ENCODE measurements around the gene GFOD2.

The GFOD2 gene

GRCh38 chr16:67707210-67707609, 11.9 kb downstream of the GFOD2 start:
- Histone ChIP-seq H3K9ac (ENCODE audit: low read length) (no peak overlapping the region), H3K27ac (ENCODE audit: low read length) (no peak overlapping the region), H3K9me3 (ENCODE audit: insufficient read depth, low read length) (no peaks in the 10 kb centered on the region), H3K4me2 (ENCODE audit: low read length) (no peak overlapping the region), H3K36me3 (replicated peaks; ENCODE audit: low read depth, low read length) (peaks cover 5% of the 10 kb centered on the region), H3K79me2 (ENCODE audit: low read length) (peaks cover 45% of the 10 kb centered on the region), H3K4me3 (ENCODE audit: low read length) (no peak overlapping the region), H3K4me1 (ENCODE audit: low read length) (no peaks in the 10 kb centered on the region), H4K20me1 (ENCODE audit: insufficient read depth, low read length) (no peaks in the 10 kb centered on the region; the same call in none of the 2 replicates), H2AFZ (ENCODE audit: low read depth, low read length) (no peak overlapping the region), H3K27me3 (ENCODE audit: low read depth, low read length) (no peaks in the 10 kb centered on the region)
- TF ChIP-seq, protein P1, sequence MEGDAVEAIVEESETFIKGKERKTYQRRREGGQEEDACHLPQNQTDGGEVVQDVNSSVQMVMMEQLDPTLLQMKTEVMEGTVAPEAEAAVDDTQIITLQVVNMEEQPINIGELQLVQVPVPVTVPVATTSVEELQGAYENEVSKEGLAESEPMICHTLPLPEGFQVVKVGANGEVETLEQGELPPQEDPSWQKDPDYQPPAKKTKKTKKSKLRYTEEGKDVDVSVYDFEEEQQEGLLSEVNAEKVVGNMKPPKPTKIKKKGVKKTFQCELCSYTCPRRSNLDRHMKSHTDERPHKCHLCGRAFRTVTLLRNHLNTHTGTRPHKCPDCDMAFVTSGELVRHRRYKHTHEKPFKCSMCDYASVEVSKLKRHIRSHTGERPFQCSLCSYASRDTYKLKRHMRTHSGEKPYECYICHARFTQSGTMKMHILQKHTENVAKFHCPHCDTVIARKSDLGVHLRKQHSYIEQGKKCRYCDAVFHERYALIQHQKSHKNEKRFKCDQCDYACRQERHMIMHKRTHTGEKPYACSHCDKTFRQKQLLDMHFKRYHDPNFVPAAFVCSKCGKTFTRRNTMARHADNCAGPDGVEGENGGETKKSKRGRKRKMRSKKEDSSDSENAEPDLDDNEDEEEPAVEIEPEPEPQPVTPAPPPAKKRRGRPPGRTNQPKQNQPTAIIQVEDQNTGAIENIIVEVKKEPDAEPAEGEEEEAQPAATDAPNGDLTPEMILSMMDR (IDR thresholded peaks at IDR 0.05; ENCODE audit: low read depth, low read length), result no peak

DNA sequence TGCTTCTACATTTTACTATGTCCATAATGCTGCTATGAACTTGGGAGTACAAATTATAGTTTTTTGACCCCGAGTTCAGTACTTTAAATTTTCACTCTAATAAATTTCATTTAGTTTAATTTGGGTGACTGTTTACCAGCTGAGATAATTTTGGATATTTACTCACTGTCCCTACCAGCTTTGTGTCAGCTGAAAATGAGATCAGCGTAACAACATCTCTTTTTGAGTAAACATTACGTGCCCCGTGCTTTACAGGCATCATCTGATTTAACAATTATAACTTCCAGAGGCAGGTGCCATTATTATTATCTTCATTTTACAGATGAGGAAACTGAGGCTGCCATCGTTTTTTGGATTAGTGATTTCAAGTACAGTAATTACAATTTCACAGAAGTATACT, 15.0 kb downstream of the GFOD2 start:
- no peak overlapping the region for H3K4me2 ChIP-seq (ENCODE audit: low read length)
- H3K27ac ChIP-seq (ENCODE audit: low read length), result no peak overlapping the region
- peaks cover 37% of the 10 kb centered on the region for H3K79me2 ChIP-seq (ENCODE audit: low read length)
- H3K4me1 ChIP-seq (ENCODE audit: low read length), result no peaks in the 10 kb centered on the region
- H3K9me3 ChIP-seq (ENCODE audit: insufficient read depth, low read length), result no peaks in the 10 kb centered on the region
- no peaks in the 10 kb centered on the region for H3K36me3 ChIP-seq (replicated peaks; ENCODE audit: low read depth, low read length)
- no peaks in the 10 kb centered on the region for H3K27me3 ChIP-seq (ENCODE audit: low read depth, low read length)
- no peaks in the 10 kb centered on the region; the same call in 1 of the 2 replicates for H4K20me1 ChIP-seq (ENCODE audit: insufficient read depth, low read length)
- no peak overlapping the region for H2AFZ ChIP-seq (ENCODE audit: low read depth, low read length)
- no peak overlapping the region for H3K4me3 ChIP-seq (ENCODE audit: low read length)
- TF ChIP-seq EZH2phosphoT487 (IDR thresholded peaks at IDR 0.05; ENCODE audit: low read depth), result no peak
- TF ChIP-seq, protein P1 (IDR thresholded peaks at IDR 0.05; ENCODE audit: low read depth, low read length), result no peak
- no peak overlapping the region for H3K9ac ChIP-seq (ENCODE audit: low read length)

DNA sequence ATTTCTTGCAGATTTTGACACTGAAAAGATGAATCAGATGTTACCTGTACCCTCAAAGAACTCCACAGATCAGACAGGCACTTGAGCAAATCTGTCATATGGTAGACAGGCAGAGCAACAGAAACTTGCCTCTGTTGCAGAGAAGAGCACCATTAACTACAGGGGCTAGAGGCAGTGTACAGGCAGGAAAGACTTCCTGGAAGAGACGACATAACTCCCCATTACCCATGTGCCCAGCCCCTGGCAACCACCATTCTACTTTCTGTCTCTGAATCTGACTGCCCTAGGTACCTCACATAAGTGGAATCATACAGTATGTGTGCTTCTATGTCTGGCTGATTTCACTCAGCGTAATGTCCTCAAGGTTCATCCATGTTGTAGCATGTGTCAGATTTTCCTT, 15.5 kb downstream of the GFOD2 start:
- Histone ChIP-seq H4K20me1 (ENCODE audit: insufficient read depth, low read length) (no peaks in the 10 kb centered on the region; the same call in 1 of the 2 replicates), H3K79me2 (ENCODE audit: low read length) (peaks cover 32% of the 10 kb centered on the region), H3K27ac (ENCODE audit: low read length) (no peak overlapping the region), H3K4me2 (ENCODE audit: low read length) (no peak overlapping the region), H3K9me3 (ENCODE audit: insufficient read depth, low read length) (no peaks in the 10 kb centered on the region), H3K27me3 (ENCODE audit: low read depth, low read length) (no peaks in the 10 kb centered on the region), H3K4me1 (ENCODE audit: low read length) (no peaks in the 10 kb centered on the region), H2AFZ (ENCODE audit: low read depth, low read length) (no peak overlapping the region), H3K36me3 (replicated peaks; ENCODE audit: low read depth, low read length) (peaks cover 3% of the 10 kb centered on the region), H3K4me3 (ENCODE audit: low read length) (no peak overlapping the region), H3K9ac (ENCODE audit: low read length) (no peak overlapping the region)
- TF ChIP-seq, protein P1 (IDR thresholded peaks at IDR 0.05; ENCODE audit: low read depth, low read length), result no peak
- TF ChIP-seq EZH2phosphoT487 (IDR thresholded peaks at IDR 0.05; ENCODE audit: low read depth), result no peak

DNA sequence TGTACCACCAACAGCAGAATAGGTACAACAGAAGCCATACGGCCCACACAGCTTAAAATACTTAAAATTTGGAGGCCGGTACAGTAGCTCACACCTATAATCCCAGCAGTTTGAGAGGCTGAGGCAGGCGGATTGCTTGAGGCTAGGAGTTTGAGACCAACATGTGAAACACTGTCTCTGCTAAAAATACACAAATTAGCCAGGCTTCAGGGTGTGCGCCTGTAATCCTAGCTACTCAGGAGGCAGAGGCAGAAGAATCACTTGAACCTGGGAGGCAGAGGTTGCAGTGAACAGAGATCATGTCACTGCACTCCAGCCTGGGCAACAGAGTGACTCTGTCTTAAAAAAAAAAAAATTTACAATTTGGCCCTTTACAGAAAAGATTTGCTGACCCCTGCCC, 17.0 kb downstream of the GFOD2 start:
- Histone ChIP-seq H3K27me3 (ENCODE audit: low read depth, low read length) (no peaks in the 10 kb centered on the region), H3K4me3 (ENCODE audit: low read length) (no peak overlapping the region), H3K27ac (ENCODE audit: low read length) (no peak overlapping the region), H3K4me1 (ENCODE audit: low read length) (no peaks in the 10 kb centered on the region), H3K9me3 (ENCODE audit: insufficient read depth, low read length) (no peaks in the 10 kb centered on the region), H3K79me2 (ENCODE audit: low read length) (peaks cover 27% of the 10 kb centered on the region), H3K36me3 (replicated peaks; ENCODE audit: low read depth, low read length) (peaks cover 5% of the 10 kb centered on the region), H2AFZ (ENCODE audit: low read depth, low read length) (no peak overlapping the region), H3K4me2 (ENCODE audit: low read length) (no peak overlapping the region), H3K9ac (ENCODE audit: low read length) (no peak overlapping the region), H4K20me1 (ENCODE audit: insufficient read depth, low read length) (no peaks in the 10 kb centered on the region)
- TF ChIP-seq, protein P1 (IDR thresholded peaks at IDR 0.05; ENCODE audit: low read depth, low read length), result no peak
- TF ChIP-seq EZH2phosphoT487 (IDR thresholded peaks at IDR 0.05; ENCODE audit: low read depth), result no peak

All from OCI-LY3 (cell line).